BE2C (cell line): Measurements from ENCODE around the gene METTL6.
"Not testable (repeated sequence)": the region's sequence is repeated elsewhere in the genome, so short reads cannot be mapped to it uniquely, and the experiment has no call there.

Experiments used
- DNase-seq: peaks from one replicate; pipeline ENCODE4 v3.0.0-alpha.2; 2020
- H3K27me3 ChIP-seq: fragments of 250-450 bp; sonication (Bioruptor Pico); 2 replicates; pipeline ENCODE4 v1.5.1; 2020; ENCODE audit warnings: mild to moderate bottlenecking
- H3K36me3 ChIP-seq: fragments of 250-450 bp; sonication (Bioruptor Pico); 2 replicates; pipeline ENCODE4 v1.5.1; 2020; ENCODE audit warnings: mild to moderate bottlenecking
- H3K4me1 ChIP-seq: fragments of 250-450 bp; sonication (Bioruptor Pico); 2 replicates; pipeline ENCODE4 v1.5.1; 2020
- H3K4me3 ChIP-seq: 2 replicates; pipeline ENCODE4 v1.5.1; 2011; ENCODE audit warnings: low read depth, low read length
- H3K9me3 ChIP-seq: fragments of 250-450 bp; sonication (Bioruptor Pico); 2 replicates; pipeline ENCODE4 v1.5.1; 2020
- TF ChIP-seq, protein P1 (sequence below): IDR thresholded peaks from 2 replicates; pipeline ENCODE4 v1.5.1; 2012; ENCODE audit warnings: mild to moderate bottlenecking, low read depth, low read length

METTL6 gene

GRCh38 chr3:15367059-15367458 lies 60.3 kb downstream of the METTL6 start:
- H3K27me3 ChIP-seq, result no peaks in the 10 kb centered on the region
- no peaks in the 10 kb centered on the region for H3K9me3 ChIP-seq
- TF ChIP-seq, protein P1, sequence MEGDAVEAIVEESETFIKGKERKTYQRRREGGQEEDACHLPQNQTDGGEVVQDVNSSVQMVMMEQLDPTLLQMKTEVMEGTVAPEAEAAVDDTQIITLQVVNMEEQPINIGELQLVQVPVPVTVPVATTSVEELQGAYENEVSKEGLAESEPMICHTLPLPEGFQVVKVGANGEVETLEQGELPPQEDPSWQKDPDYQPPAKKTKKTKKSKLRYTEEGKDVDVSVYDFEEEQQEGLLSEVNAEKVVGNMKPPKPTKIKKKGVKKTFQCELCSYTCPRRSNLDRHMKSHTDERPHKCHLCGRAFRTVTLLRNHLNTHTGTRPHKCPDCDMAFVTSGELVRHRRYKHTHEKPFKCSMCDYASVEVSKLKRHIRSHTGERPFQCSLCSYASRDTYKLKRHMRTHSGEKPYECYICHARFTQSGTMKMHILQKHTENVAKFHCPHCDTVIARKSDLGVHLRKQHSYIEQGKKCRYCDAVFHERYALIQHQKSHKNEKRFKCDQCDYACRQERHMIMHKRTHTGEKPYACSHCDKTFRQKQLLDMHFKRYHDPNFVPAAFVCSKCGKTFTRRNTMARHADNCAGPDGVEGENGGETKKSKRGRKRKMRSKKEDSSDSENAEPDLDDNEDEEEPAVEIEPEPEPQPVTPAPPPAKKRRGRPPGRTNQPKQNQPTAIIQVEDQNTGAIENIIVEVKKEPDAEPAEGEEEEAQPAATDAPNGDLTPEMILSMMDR, result no peak
- no peak overlapping the region for H3K4me3 ChIP-seq
- no peaks in the 10 kb centered on the region for H3K36me3 ChIP-seq
- H3K4me1 ChIP-seq, result no peaks in the 10 kb centered on the region
- DNase-seq, result no peak

DNA sequence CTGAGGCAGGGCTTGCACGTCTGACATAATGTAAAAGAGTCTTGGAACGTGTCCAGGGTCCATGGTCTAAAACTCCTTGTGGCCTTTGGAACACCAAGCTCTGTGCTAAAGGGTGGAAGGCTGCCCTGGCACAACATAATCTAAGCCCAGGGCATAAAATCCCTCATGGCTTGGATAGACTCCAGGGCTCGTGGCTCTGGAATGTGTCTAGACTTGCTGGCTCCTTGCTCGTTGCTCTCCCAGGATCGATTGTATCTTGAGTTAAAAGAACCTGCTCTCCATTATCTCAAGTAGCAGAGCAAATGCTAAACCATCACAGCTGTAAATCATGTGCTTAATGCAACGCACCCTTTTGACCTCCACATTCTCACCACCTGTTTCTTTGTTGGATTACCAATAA lies 63.3 kb downstream of the METTL6 start:
- H3K9me3 ChIP-seq, H3K4me3 ChIP-seq, H3K36me3 ChIP-seq, H3K4me1 ChIP-seq, H3K27me3 ChIP-seq: not testable (repeated sequence)
- peak; percentile 57 for DNase-seq

- TF ChIP-seq, protein P1, result no peak
- peak; percentile 21 for DNase-seq
- no peak overlapping the region for H3K4me3 ChIP-seq
- no peaks in the 10 kb centered on the region for H3K36me3 ChIP-seq
- no peaks in the 10 kb centered on the region; the same call in 1 of the 2 replicates for H3K4me1 ChIP-seq
- H3K9me3 ChIP-seq, result no peaks in the 10 kb centered on the region
- no peaks in the 10 kb centered on the region for H3K27me3 ChIP-seq
Measured at GRCh38 chr3:15361494-15362214, 65.7 kb downstream of the METTL6 start.

DNA sequence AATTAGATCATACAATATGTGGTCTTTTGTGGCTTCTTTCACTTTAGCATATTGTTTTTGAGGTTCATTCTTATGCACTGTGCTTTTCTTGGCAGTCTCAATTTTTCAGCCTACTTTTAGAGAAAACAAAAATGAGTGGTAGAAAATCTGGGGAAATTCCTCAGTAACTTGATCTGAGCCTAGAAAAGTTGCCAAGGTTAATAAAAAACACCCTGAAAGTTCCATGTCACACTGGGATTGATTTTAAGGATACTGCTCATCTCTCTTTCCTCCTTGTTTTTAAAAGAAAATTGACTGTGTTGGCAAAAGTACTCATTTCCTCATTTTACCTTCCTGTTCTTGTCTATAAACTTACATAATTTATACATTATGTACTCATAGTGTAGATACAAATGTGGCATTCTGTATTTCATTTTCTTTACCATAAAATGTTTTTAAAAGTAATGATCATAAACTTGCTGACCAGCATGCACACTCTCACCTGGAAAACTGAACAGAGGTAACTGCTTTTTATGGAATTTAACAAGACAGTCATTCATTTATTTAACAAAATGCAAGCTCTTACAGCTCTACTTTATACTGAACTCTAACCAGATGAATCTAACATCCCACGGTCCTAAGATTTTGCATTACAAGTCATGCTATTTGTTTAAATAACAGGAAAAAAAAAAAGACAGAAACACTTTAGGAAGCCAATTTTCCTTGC lies 66.4 kb downstream of the METTL6 start:
- Histone ChIP-seq H3K9me3 (no peaks in the 10 kb centered on the region), H3K4me1 (no peaks in the 10 kb centered on the region; the same call in 1 of the 2 replicates), H3K27me3 (no peaks in the 10 kb centered on the region), H3K4me3 (no peak overlapping the region), H3K36me3 (no peaks in the 10 kb centered on the region)
- DNase-seq, result no peak
- TF ChIP-seq, protein P1, result no peak
